GM23338 (cell line): Measurements from ENCODE around the gene VEZT. TPM values are rescaled to one million over a fixed set of nuclear protein-coding genes. Genes with fewer than 3 reads are reported as not detected.
A peak's percentile ranks its signal among the peaks of the same experiment; 100 is the strongest.

Experiments
- ATAC-seq: fragments of 200-7000 bp; cut with Tn5 transposase; 3 replicates; pipeline ENCODE4 v1.9.1; 2020
- DNase-seq: peaks from one replicate; pipeline ENCODE4 v3.0.0-alpha.2; 2015; ENCODE audit warnings: low spot score
- H2AFZ ChIP-seq: fragments of 200-600 bp; sonication (generic); 2 replicates; pipeline ENCODE4 v1.8.0; 2016; ENCODE audit warnings: antibody characterized with exemption, mild to moderate bottlenecking, moderate library complexity
- H3F3A ChIP-seq: fragments of 200-600 bp; sonication (generic); replicated peaks from 2 replicates; pipeline ENCODE4 v1.8.0; 2017; ENCODE audit warnings: antibody characterized with exemption, mixed run types, low read depth
- H3K27ac ChIP-seq: fragments of 200-600 bp; sonication (generic); 2 replicates; pipeline ENCODE4 v1.6.1; 2016; ENCODE audit warnings: low read depth
- H3K27me3 ChIP-seq: fragments of 200-600 bp; sonication (generic); 2 replicates; pipeline ENCODE4 v1.8.0; 2016; ENCODE audit warnings: mild to moderate bottlenecking, mixed run types, moderate library complexity; ENCODE audit not compliant: insufficient read depth
- H3K36me3 ChIP-seq: fragments of 200-600 bp; sonication (generic); 2 replicates; pipeline ENCODE4 v1.8.0; 2016; ENCODE audit warnings: mild to moderate bottlenecking; ENCODE audit not compliant: insufficient read depth
- H3K4me1 ChIP-seq: fragments of 200-600 bp; sonication (generic); 2 replicates; pipeline ENCODE4 v1.8.0; 2016; ENCODE audit warnings: mild to moderate bottlenecking, moderate library complexity; ENCODE audit not compliant: insufficient read depth
- H3K4me2 ChIP-seq: fragments of 200-600 bp; sonication (generic); 2 replicates; pipeline ENCODE4 v1.7.1; 2017; ENCODE audit warnings: mixed run types
- H3K4me3 ChIP-seq: fragments of 200-600 bp; sonication (generic); 2 replicates; pipeline ENCODE4 v1.6.1; 2016; ENCODE audit warnings: mixed run types
- H3K79me2 ChIP-seq: fragments of 200-600 bp; sonication (generic); replicated peaks from 2 replicates; pipeline ENCODE4 v1.8.0; 2017; ENCODE audit warnings: mild to moderate bottlenecking; ENCODE audit not compliant: insufficient read depth
- H3K9me2 ChIP-seq: fragments of 200-600 bp; sonication (generic); 2 replicates; pipeline ENCODE4 v1.8.0; 2017; ENCODE audit not compliant: insufficient read depth
- H4K20me1 ChIP-seq: fragments of 200-600 bp; sonication (generic); replicated peaks from 2 replicates; pipeline ENCODE4 v1.8.0; 2017; ENCODE audit warnings: mild to moderate bottlenecking; ENCODE audit not compliant: insufficient read depth
- H3K27ac Mint-ChIP-seq: 2 replicates; pipeline ENCODE4 v1.8.0; 2020; ENCODE audit warnings: inconsistent platforms, mild to moderate bottlenecking, moderate library complexity, mixed read lengths
- H3K27me3 Mint-ChIP-seq: 3 replicates; pipeline ENCODE4 v1.8.0; 2022; ENCODE audit warnings: low read depth, mild to moderate bottlenecking, moderate library complexity, mixed read lengths, inconsistent platforms; ENCODE audit not compliant: insufficient read depth, poor library complexity
- H3K36me3 Mint-ChIP-seq: 3 replicates; pipeline ENCODE4 v1.8.0; 2021; ENCODE audit warnings: low read depth, mild to moderate bottlenecking, inconsistent platforms, moderate library complexity, mixed read lengths
- H3K4me1 Mint-ChIP-seq: 3 replicates; pipeline ENCODE4 v1.8.0; 2020; ENCODE audit warnings: mild to moderate bottlenecking, inconsistent platforms, mixed read lengths
- H3K4me3 Mint-ChIP-seq: 3 replicates; pipeline ENCODE4 v1.8.0; 2021; ENCODE audit warnings: moderate library complexity, mild to moderate bottlenecking, inconsistent platforms, mixed read lengths
- H3K9me3 Mint-ChIP-seq: 3 replicates; pipeline ENCODE4 v1.8.0; 2020; ENCODE audit warnings: moderate library complexity, mild to moderate bottlenecking, inconsistent platforms, mixed read lengths
- CTCF ChIP-seq, 2 experiments: fragments of 200-600 bp in 1 of 2; sonication (generic) in 1 of 2; conservative IDR thresholded peaks; 2 replicates each; pipeline versions ENCODE4 v1.5.1 to v1.6.1; 2016 to 2017; ENCODE audit warnings: antibody characterized with exemption in 2 of 2, low read depth in 2 of 2, mild to moderate bottlenecking in 2 of 2, moderate library complexity in 1 of 2
- ETS1 ChIP-seq: IDR thresholded peaks from 2 replicates; pipeline ENCODE4 v1.6.1; 2016; ENCODE audit warnings: antibody characterized with exemption
- EZH2phosphoT487 ChIP-seq: fragments of 200-600 bp; sonication (generic); IDR thresholded peaks from one replicate; pipeline ENCODE4 v1.8.1; 2018; ENCODE audit warnings: antibody characterized with exemption; ENCODE audit not compliant: unreplicated experiment
- NANOG ChIP-seq: IDR thresholded peaks from 2 replicates; pipeline ENCODE4 v1.6.1; 2016; ENCODE audit warnings: antibody characterized with exemption, borderline replicate concordance
- POLR2AphosphoS5 ChIP-seq: IDR thresholded peaks from 2 replicates; pipeline ENCODE4 v1.6.1; 2016; ENCODE audit warnings: antibody characterized with exemption, low read depth
- REST ChIP-seq: IDR thresholded peaks from one replicate; pipeline ENCODE4 v1.6.1; 2018; ENCODE audit warnings: antibody characterized with exemption; ENCODE audit not compliant: unreplicated experiment
- STAT1 ChIP-seq: IDR thresholded peaks from one replicate; pipeline ENCODE4 v1.6.1; 2016; ENCODE audit warnings: antibody characterized with exemption; ENCODE audit not compliant: unreplicated experiment
- ZNF114 ChIP-seq: fragments of 250-450 bp; sonication (Bioruptor Pico); IDR thresholded peaks from 2 replicates; pipeline ENCODE4 v1.5.0; 2020; ENCODE audit warnings: mild to moderate bottlenecking, moderate library complexity
- ZNF462 ChIP-seq: fragments of 250-450 bp; sonication (Bioruptor Pico); IDR thresholded peaks from 2 replicates; pipeline ENCODE4 v1.5.0; 2020; ENCODE audit warnings: mild to moderate bottlenecking, moderate library complexity
- polyA plus RNA-seq: library from polyadenylated mRNA; unstranded; fragments of >200 nt; fragmentation: Nextera tagmentation; extraction: Ambion mirVana; gene quantifications from 2 replicates; pipeline ENCODE4 v1.2.1, GENCODE V29; 2016
- total RNA-seq: library from RNA; depleted of rRNA; stranded (reverse); fragments of >200 nt; shearing (Covaris generic); gene quantifications from 2 replicates; pipeline ENCODE4 v1.2.3, GENCODE V29; 2014

Gene VEZT
- total and polyA plus RNA-seq, 2 experiments from 2014 or later, result 34.2 to 51.5 TPM

- no peak overlapping the region for H2AFZ ChIP-seq
- no peaks in the 10 kb centered on the region for H3K36me3 ChIP-seq
- H3K79me2 ChIP-seq, result peaks cover 93% of the 10 kb centered on the region
- peak overlapping the region; percentile 98 for H3K27ac Mint-ChIP-seq
- H3K36me3 Mint-ChIP-seq, result peaks cover 37% of the 10 kb centered on the region
- DNase-seq, result peak; percentile 47
- H3K27me3 Mint-ChIP-seq, result peaks cover 11% of the 10 kb centered on the region
- TF ChIP-seq STAT1, result no peak
- TF ChIP-seq REST, result no peak
- TF ChIP-seq ETS1, result no peak
- TF ChIP-seq CTCF (conservative IDR thresholded peaks at IDR 0.05; ENCODE audit: low read depth in 2 of 2), result no peak
- TF ChIP-seq POLR2AphosphoS5, result no peak
- no peak for TF ChIP-seq ZNF462 (CRISPR knock-in tag)
- TF ChIP-seq NANOG, result no peak
- no peak for TF ChIP-seq EZH2phosphoT487
- TF ChIP-seq ZNF114 (CRISPR knock-in tag), result no peak
- H3K4me1 Mint-ChIP-seq, result peaks cover 83% of the 10 kb centered on the region
- peaks cover 95% of the 10 kb centered on the region for H3K4me1 ChIP-seq
- no peaks in the 10 kb centered on the region for H4K20me1 ChIP-seq
- H3K4me3 Mint-ChIP-seq, result peak overlapping the region; percentile 20; the same call in 1 of the 3 replicates
- H3F3A ChIP-seq, result 0 out of 2 replicates have a peak, but pooled peaks cover 3% of the 10 kb centered on the region
- no peaks in the 10 kb centered on the region for H3K9me3 Mint-ChIP-seq
- no peaks in the 10 kb centered on the region for H3K9me2 ChIP-seq
- peak; percentile 72 for ATAC-seq
- peak overlapping the region; percentile 54 for H3K4me2 ChIP-seq
- no peaks in the 10 kb centered on the region for H3K27me3 ChIP-seq
- H3K27ac ChIP-seq, result peak overlapping the region; percentile 96
- 0 out of 2 replicates have a peak overlapping the region, but pooled peaks have one; percentile 1 for H3K4me3 ChIP-seq
Observed at GRCh38 chr12:95205685-95206084, 11.9 kb upstream of the VEZT start.
